RWPE1 (cell line): ENCODE data around the gene DNAH12.

Experiments
- CTCF ChIA-PET: fragments of 350-600 bp; sonication (Branson Sonifier 250); formaldehyde crosslinking; extraction: SDS; loops from one replicate; lab custom pipeline; 2021; lab: Yijun Ruan, JAX
- POLR2A ChIA-PET: fragments of 400-600 bp; formaldehyde crosslinking; extraction: SDS; loops from one replicate; lab custom pipeline; 2020; ENCODE audit warnings: antibody characterized with exemption; ENCODE audit not compliant: low non-redundant PET; lab: Yijun Ruan, JAX
- DNase-seq: peaks from one replicate; pipeline ENCODE4 v3.0.0; 2012; ENCODE audit warnings: low spot score
- H3K27ac ChIP-seq: fragments of 450-650 bp; 2 replicates; pipeline ENCODE4 v1.5.1; 2017
- CTCF ChIP-seq: fragments of 450-650 bp; conservative IDR thresholded peaks from 2 replicates; pipeline ENCODE4 v1.5.1; 2017; ENCODE audit warnings: low read depth, mild to moderate bottlenecking

DNAH12 gene

GRCh38 chr3:57545636-57546268 is 1.6 kb upstream of the DNAH12 start:
- POLR2A ChIA-PET = no interaction called here
- CTCF ChIA-PET = no interaction called here

GRCh38 chr3:57538465-57538864 is 5.7 kb downstream of the DNAH12 start:
- no peak overlapping the region for H3K27ac ChIP-seq
- TF ChIP-seq CTCF = no peak
- CTCF ChIA-PET = no interaction called here
- no peak for DNase-seq
- POLR2A ChIA-PET = no interaction called here

More at GRCh38 chr3:57545636-57546268, 1.6 kb upstream of the DNAH12 start:
- DNase-seq = no peak
- TF ChIP-seq CTCF = no peak
- no peak overlapping the region for H3K27ac ChIP-seq

GRCh38 chr3:57530071-57530608 is 14.0 kb downstream of the DNAH12 start:
- ChIA-PET CTCF (interaction anchor here (0.7 kb wide), 2 partner anchors 351 to 1025 kb away, joined by 3 to 5 read pairs; no protein-coding TSS in a partner anchor), POLR2A (no interaction called here)
- H3K27ac ChIP-seq = no peak overlapping the region
- TF ChIP-seq CTCF = no peak
- DNase-seq = no peak

GRCh38 chr3:57518276-57518915 is 25.7 kb downstream of the DNAH12 start:
- no peak overlapping the region for H3K27ac ChIP-seq
- no peak for DNase-seq
- POLR2A ChIA-PET = no interaction called here
- CTCF ChIA-PET = no interaction called here
- TF ChIP-seq CTCF = no peak

- CTCF ChIA-PET = no interaction called here
These were observed 32.0 kb downstream of the DNAH12 start for GRCh38 chr3:57512166-57512565.

More at GRCh38 chr3:57512166-57512565, 32.0 kb downstream of the DNAH12 start:
- no peak overlapping the region for H3K27ac ChIP-seq
- DNase-seq = no peak
- POLR2A ChIA-PET = no interaction called here
- no peak for TF ChIP-seq CTCF
